Transverse colon (tissue), 4 donors: Measurements from ENCODE around the gene ERVMER34-1. TPM values are rescaled to one million over a fixed set of nuclear protein-coding genes. Genes with fewer than 3 reads are reported as not detected.

Source experiments
- DNase-seq: peaks from one replicate; pipeline ENCODE4 v3.0.0-alpha.2; 2019
- H3K27ac ChIP-seq, 4 donors: fragments of 200-600 bp; sonication (generic); 2 replicates each; pipeline ENCODE4 v1.5.1; 2016 to 2018; ENCODE audit warnings: inconsistent platforms in 4 of 4
- H3K27me3 ChIP-seq: fragments of 200-600 bp; sonication (generic); 2 replicates; pipeline ENCODE4 v1.5.1; 2017; ENCODE audit warnings: inconsistent platforms
- H3K36me3 ChIP-seq, 4 donors: fragments of 200-600 bp; sonication (generic); 2 replicates each; pipeline ENCODE4 v1.5.1; 2017 to 2019; ENCODE audit warnings: inconsistent platforms in 4 of 4
- H3K4me1 ChIP-seq, 4 donors: fragments of 200-600 bp; sonication (generic); 2 replicates each; pipeline ENCODE4 v1.5.1; 2017 to 2020; ENCODE audit warnings: inconsistent platforms in 4 of 4
- H3K4me3 ChIP-seq, 4 donors: fragments of 200-600 bp; sonication (generic); 1 replicate in 1 of 4; 2 replicates in 3 of 4; pipeline versions ENCODE4 v1.5.1 to v1.6.1; 2017 to 2019; ENCODE audit warnings: inconsistent platforms in 4 of 4
- H3K9me3 ChIP-seq, 2 donors: fragments of 200-600 bp; sonication (generic); 2 replicates each; pipeline ENCODE4 v1.5.1; 2017 to 2019; ENCODE audit warnings: inconsistent platforms in 2 of 2
- CTCF ChIP-seq, 5 experiments: fragments of 200-600 bp in 3 of 5; fragments of 450-650 bp in 2 of 5; sonication (generic) in 3 of 5; IDR thresholded peaks; 1 replicate in 2 of 5; 2 replicates in 3 of 5; pipeline ENCODE4 v1.5.1; 2016 to 2017; ENCODE audit warnings: antibody characterized with exemption in 5 of 5, inconsistent platforms in 3 of 5, mild to moderate bottlenecking in 2 of 5, moderate library complexity in 1 of 5
- EP300 ChIP-seq: sonication (generic); formaldehyde crosslinking; IDR thresholded peaks from one replicate; pipeline ENCODE4 v1.6.1; 2017; ENCODE audit warnings: antibody characterized with exemption, low read depth
- POLR2A ChIP-seq: fragments of 450-650 bp; IDR thresholded peaks from one replicate; pipeline ENCODE4 v1.6.1; 2016; ENCODE audit warnings: antibody characterized with exemption, mild to moderate bottlenecking, moderate library complexity
- POLR2AphosphoS5 ChIP-seq, 3 donors: sonication (generic); formaldehyde crosslinking; IDR thresholded peaks; one replicate each; pipeline ENCODE4 v1.6.1; 2016; ENCODE audit warnings: antibody characterized with exemption in 3 of 3
- WGBS, 2 donors: methylation state at CpG; one replicate each; pipeline ENCODE4 v1.1.5; 2018; ENCODE audit warnings: low coverage in 1 of 2; 5-methylcytosine and 5-hydroxymethylcytosine counted together
- in situ Hi-C, 4 donors: fragments of 200-750 bp; cut with MboI; loops; one replicate each; pipeline versions ENCODE4 v1.15.0 to v1.15.1; 2017; ENCODE audit warnings: low sequenced_read_pairs in 3 of 4, low pct_ligation_motif_present in 1 of 4, low pct_unique_long_range_greater_than_20kb in 1 of 4
- intact Hi-C: fragments of 100-400 bp; cut with DNase I; formaldehyde crosslinking; loops from one replicate; pipeline ENCODE4 v1.15.1; 2023; ENCODE audit warnings: low total_unique reads
- total RNA-seq, 4 donors: library from RNA; depleted of rRNA; stranded (reverse); fragments of >200 nt; gene quantifications; one replicate each; pipeline ENCODE4 v1.1.0, GENCODE V29; 2016

Gene ERVMER34-1
- total RNA-seq, 4 donors from 2014 or later = 0.20 to 0.32 (median 0.27) TPM; not detected in 1

DNA sequence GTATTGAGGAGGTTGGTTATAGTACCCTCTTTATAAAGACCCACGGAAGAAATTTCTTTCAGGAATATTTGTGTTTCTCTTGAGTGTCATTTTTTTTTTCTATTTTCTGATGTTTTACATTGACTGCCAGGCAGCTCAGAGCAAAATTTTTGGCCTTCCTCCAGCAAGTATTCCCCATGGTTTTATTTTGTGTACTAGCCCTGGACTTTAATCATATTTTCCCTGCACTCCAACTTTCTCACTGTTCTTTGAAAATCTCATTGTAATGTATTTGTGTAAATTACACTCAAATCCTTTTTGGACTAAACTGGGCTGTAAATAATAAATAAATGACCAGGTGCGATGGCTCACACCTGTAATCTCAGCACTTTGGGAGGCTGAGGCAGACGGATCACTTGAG, 46.6 kb downstream of the ERVMER34-1 start:
- WGBS, 2 donors = 84 to 89% methylated on average over 1 to 3 of the region's 3 CpGs
- Histone ChIP-seq H3K4me1 (no peaks in the 10 kb centered on the region), H3K36me3 (no peaks in the 10 kb centered on the region), H3K27me3 (no peaks in the 10 kb centered on the region), H3K9me3 (no peaks in the 10 kb centered on the region), H3K27ac (no peak overlapping the region), H3K4me3 (no peak overlapping the region)
- intact Hi-C loops (no loop called here), in situ Hi-C loops (loop anchor here in 1 of 4 donors (25.0 kb wide), 1 partner anchor 658 kb away; the partner anchor contains the start of gene SCFD2)
- DNase-seq = no peak
- TF ChIP-seq CTCF (IDR thresholded peaks at IDR 0.05) (no peak), POLR2AphosphoS5 (IDR thresholded peaks at IDR 0.05) (no peak), EP300 (no peak), POLR2A (no peak)

- TF ChIP-seq EP300 (no peak), POLR2A (no peak), CTCF (IDR thresholded peaks at IDR 0.05) (no peak), POLR2AphosphoS5 (IDR thresholded peaks at IDR 0.05) (no peak)
- H3K36me3 ChIP-seq = no peaks in the 10 kb centered on the region
- no peak overlapping the region for H3K4me3 ChIP-seq
- H3K27ac ChIP-seq = no peak overlapping the region
- DNase-seq = no peak
- no peaks in the 10 kb centered on the region for H3K4me1 ChIP-seq
- 36% methylated on average over 1 of the region's 1 CpG; no CpG with 5 or more reads in 1 of the 2 donors for WGBS, 2 donors
- no peaks in the 10 kb centered on the region for H3K9me3 ChIP-seq
- intact Hi-C loops (no loop called here), in situ Hi-C loops (loop anchor here in 1 of 4 donors (25.0 kb wide), 1 partner anchor 658 kb away; the partner anchor contains the start of gene SCFD2)
- H3K27me3 ChIP-seq = no peaks in the 10 kb centered on the region
Observed at GRCh38 chr4:52704133-52704532, 47.1 kb downstream of the ERVMER34-1 start.

GRCh38 chr4:52701207-52701606, 50.0 kb downstream of the ERVMER34-1 start:
- H3K4me3 ChIP-seq = no peak overlapping the region
- intact Hi-C loops = no loop called here
- peaks cover 0 to 4% (median 0%) of the 10 kb centered on the region in 4 donors for H3K4me1 ChIP-seq
- in situ Hi-C loops = loop anchor here in 1 of 4 donors (25.0 kb wide), 1 partner anchor 661 kb away; the partner anchor contains the start of gene SCFD2
- TF ChIP-seq POLR2AphosphoS5 (IDR thresholded peaks at IDR 0.05) (no peak), EP300 (no peak), CTCF (IDR thresholded peaks at IDR 0.05) (no peak), POLR2A (no peak)
- no peak overlapping the region for H3K27ac ChIP-seq
- no peaks in the 10 kb centered on the region for H3K36me3 ChIP-seq
- no peaks in the 10 kb centered on the region for H3K27me3 ChIP-seq
- no peaks in the 10 kb centered on the region for H3K9me3 ChIP-seq
- 76 to 84% methylated on average over 2 to 3 of the region's 3 CpGs for WGBS, 2 donors
- no peak for DNase-seq

- Histone ChIP-seq H3K36me3 (no peaks in the 10 kb centered on the region), H3K27ac (no peak overlapping the region), H3K27me3 (no peaks in the 10 kb centered on the region), H3K9me3 (peaks cover 11% of the 10 kb centered on the region in 2 donors), H3K4me1 (peaks cover 0 to 4% (median 0%) of the 10 kb centered on the region in 4 donors), H3K4me3 (no peak overlapping the region)
- 71 to 81% methylated on average over 1 to 2 of the region's 2 CpGs for WGBS, 2 donors
- intact Hi-C loops = no loop called here
- no peak for TF ChIP-seq POLR2AphosphoS5 (IDR thresholded peaks at IDR 0.05)
- TF ChIP-seq CTCF (IDR thresholded peaks at IDR 0.05) = no peak
- TF ChIP-seq POLR2A = no peak
- TF ChIP-seq EP300 = no peak
- in situ Hi-C loops = no loop called here
- no peak for DNase-seq
Observed at GRCh38 chr4:52694936-52695335, 56.3 kb downstream of the ERVMER34-1 start.
